HTERT RPE-1 (cell line): Measurements from ENCODE around the gene PRDX2.
"Not testable (repeated sequence)": the region's sequence is repeated elsewhere in the genome, so short reads cannot be mapped to it uniquely, and the experiment has no call there.

Source experiments
- in situ Hi-C: fragments of 300-500 bp; cut with MboI; formaldehyde crosslinking; loops from 4 replicates; pipeline ENCODE4 v1.14.3; 2020; ENCODE audit warnings: low sequenced_read_pairs

PRDX2 gene

DNA sequence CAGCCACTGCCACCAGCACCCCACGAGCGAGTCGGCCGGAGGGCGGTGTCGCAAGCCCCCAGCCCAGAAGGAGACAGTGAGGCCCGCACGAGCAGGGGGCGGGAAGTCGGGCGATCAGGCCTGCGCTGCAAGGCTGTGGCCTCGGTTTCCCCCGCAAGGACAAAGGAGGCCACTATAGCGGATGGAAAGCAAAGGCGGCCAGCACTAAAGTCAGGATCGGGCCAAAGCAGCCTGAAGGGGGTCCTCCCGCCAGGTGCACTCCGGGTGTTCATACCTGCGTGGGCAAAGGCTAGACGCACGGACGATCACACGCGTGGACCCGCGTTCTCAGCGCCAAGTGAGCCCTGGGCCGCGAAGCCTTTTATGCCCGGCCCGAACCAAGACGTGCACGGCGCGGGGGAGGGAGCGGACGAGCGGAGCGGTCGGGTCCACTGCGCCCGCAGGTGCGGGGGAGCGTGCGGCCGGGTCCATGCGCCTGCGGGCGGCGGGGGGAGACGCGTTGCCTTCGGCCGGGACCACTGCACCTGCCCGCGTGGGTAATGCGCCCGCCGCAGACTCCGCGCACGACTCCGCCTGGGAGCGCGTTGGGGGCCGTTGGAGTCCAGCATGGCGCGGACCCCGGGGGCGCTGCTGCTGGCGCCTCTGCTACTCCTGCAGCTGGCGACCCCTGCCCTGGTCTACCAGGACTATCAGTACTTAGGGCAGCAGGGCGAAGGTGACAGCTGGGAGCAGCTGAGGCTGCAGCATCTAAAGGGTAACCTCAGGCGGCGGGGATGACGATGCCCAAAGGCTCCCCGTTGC is at the start of gene PRDX2, which contains the start of gene THSD8:
Gene PRDX2, minus strand, starts transcription at position 335 of the 801 bp plus-strand sequence. CDS start 539 bp downstream, outside the sequence.
Gene THSD8, plus strand, starts transcription at position 604 of the 801 bp plus-strand sequence. Its CDS starts 3 bp downstream, at position 607.
- in situ Hi-C loops: no loop called here

DNA sequence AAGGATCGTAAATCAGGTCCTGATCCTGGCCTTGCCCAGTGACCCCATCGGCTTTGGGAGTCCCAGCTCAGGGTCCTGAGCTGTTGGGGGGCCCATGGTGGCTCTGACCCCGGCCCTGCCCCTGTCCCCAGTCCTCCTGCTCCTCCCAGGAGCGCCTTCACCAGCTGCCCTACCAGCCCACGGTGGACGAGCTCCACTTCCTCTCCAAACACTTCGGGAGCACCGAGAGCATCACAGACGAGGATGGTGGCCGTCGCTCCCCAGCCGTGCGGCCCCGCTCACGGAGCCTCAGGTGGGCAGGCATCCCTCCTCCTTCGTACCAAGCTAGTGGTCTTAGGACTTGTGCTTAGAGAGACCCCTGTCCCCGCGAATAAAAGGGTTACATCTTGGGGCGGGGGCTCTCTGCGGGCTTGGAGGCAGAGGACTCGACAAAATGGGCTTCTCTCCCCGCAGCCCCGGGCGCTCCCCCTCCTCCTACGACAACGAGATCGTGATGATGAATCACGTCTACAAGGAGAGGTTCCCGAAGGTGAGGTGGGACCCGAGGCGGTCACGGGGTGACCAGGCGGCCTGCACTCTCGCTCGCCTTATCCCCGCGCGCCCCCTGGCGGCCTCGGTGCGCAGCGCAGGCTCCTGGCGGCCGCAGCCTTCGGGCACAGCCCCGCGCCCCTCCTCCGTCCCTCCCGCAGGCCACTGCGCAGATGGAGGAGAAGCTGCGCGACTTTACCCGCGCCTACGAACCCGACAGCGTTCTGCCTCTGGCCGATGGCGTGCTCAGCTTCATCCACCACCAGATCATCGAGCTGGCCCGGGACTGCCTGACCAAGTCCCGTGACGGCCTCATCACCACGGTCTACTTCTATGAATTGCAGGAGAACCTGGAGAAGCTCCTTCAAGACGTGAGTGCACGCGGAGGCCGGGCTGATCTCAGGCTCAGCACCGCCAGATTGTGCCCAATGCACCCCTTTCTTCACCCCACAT is 45.8 kb upstream of the PRDX2 start:
- in situ Hi-C loops: no loop called here

GRCh38 chr19:12846613-12847012 is 45.0 kb upstream of the PRDX2 start:
- in situ Hi-C loops: not testable (repeated sequence)

- in situ Hi-C loops: no loop called here
Measured at GRCh38 chr19:12843999-12844732, 42.6 kb upstream of the PRDX2 start.

- in situ Hi-C loops: no loop called here
Measured at GRCh38 chr19:12843328-12843727, 41.7 kb upstream of the PRDX2 start.

GRCh38 chr19:12842511-12842910 is 40.9 kb upstream of the PRDX2 start:
- in situ Hi-C loops: no loop called here

DNA sequence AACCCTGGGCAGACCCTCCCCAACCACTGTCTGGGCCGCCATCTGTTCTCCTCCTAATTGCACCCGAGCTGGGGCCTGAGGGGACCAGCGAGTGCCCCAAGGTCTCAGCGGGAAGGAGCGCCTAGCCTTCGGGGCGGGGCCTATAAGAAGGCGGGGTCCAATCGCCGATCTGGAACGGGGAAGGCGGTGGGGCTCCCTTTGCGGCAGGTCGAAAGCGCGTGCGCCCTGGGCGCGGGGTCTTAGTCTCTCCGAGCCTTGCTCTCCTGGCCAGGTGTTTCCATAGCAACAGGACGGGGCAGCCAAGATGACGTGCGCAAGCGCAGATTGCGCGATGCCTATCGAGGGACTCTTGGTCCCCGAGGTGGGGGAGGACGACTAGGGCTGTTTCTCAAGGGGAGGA is 39.5 kb upstream of the PRDX2 start:
- in situ Hi-C loops: no loop called here

DNA sequence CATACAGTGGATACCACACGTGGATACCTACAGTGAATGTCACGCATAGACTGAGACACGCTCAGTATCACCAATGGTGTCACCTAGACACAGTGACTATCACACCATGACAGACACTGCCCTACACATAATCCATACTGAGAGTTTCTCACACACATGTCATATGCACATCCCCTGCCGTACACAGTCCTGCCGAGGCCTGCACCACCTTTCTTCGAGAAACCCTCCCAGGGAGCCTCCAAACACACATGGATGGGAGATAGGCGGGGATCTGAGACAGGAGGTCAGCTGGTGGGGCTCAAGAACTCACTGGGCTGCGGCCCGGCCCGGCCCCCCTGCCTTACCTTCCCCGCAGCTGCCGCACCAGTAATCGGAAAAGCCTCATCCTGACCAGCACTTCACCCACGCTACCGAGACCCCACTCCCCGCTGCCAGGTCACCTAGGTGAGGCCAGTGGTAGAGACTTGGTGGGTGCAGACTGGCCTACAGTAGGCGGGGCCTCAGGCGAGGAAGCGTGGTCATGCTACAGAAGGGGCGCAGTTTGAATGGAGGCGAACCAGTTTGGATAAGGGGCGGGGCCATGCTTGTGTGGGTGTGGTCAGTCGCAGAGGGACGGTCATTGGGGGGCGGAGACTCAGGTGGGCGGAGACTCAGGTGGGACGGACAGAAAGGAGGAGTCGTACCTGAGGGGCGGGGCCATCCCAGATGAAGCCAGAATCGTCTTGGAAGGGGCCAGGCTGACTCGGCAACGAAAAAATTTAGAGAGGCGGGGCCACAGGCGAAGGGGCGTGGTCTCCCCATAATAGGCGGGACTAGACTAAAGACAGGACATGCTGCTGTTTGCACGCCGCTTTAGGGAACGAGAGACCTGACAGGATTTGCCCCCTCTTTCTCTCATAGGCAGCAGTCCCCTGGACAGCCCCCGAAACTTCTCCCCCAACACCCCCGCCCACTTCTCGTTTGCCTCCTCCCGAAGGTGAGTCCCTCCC is 38.8 kb upstream of the PRDX2 start:
- in situ Hi-C loops: no loop called here

- in situ Hi-C loops: no loop called here
Measured at GRCh38 chr19:12838886-12839756, 37.5 kb upstream of the PRDX2 start.

DNA sequence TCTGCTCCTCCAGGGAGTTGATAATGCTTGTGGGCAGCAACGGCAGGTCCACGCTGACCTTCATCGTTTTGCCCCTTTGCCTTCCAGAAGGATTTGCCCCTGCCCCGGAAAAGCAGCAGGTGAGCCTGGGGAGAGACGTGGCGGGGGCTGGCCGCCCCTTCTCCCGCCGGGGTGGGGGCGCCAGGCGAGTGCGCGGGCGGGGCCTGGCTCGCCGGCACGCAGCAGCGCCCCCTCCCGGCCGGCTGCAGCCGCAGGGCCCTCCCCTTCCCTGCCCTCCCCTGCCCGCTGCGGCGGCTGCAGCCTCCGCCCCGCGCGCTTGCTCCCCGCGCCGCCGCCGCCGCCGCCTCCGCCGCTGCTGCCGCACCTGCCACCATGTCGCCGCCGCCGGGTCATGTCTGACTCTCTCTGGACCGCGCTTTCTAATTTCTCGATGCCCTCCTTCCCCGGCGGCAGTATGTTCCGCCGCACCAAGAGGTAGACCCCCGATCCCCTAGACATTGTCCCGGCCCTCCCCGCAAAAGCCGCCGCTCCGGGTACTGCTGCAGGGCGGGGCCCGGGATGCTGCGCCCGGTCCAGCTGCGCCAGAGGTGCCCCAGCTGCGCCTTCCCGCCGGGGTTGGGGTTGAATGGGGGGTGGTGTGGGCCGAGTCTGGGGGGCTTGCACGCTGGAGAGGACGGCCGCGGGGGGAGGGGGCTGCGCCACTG is 36.7 kb upstream of the PRDX2 start, which contains the start of gene MAST1:
Gene MAST1, plus strand, starts transcription at position 334 of the 704 bp plus-strand sequence. Its CDS starts 58 bp downstream, at position 392.
- in situ Hi-C loops: no loop called here

DNA sequence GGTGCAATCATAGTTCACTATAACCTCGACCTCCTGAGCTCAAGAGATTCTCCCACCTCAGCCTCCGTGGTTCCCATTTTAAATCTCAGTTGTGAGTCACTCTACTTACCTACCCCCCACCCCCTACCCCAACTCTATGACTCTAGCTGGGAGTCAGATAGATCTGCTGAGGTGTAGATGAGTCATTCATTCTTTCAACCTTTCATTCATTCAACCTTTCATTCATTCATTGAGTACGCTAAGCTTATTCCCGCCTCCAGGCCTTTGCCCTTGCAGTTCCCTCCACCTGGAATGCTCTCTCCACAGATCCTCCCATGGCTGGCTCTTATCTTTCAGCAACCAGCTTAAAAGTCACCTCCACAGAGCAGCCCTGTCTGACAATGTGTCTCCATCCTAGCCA is 35.6 kb upstream of the PRDX2 start:
- in situ Hi-C loops: no loop called here

- in situ Hi-C loops: no loop called here
Measured at GRCh38 chr19:12836529-12836863, 34.9 kb upstream of the PRDX2 start.

DNA sequence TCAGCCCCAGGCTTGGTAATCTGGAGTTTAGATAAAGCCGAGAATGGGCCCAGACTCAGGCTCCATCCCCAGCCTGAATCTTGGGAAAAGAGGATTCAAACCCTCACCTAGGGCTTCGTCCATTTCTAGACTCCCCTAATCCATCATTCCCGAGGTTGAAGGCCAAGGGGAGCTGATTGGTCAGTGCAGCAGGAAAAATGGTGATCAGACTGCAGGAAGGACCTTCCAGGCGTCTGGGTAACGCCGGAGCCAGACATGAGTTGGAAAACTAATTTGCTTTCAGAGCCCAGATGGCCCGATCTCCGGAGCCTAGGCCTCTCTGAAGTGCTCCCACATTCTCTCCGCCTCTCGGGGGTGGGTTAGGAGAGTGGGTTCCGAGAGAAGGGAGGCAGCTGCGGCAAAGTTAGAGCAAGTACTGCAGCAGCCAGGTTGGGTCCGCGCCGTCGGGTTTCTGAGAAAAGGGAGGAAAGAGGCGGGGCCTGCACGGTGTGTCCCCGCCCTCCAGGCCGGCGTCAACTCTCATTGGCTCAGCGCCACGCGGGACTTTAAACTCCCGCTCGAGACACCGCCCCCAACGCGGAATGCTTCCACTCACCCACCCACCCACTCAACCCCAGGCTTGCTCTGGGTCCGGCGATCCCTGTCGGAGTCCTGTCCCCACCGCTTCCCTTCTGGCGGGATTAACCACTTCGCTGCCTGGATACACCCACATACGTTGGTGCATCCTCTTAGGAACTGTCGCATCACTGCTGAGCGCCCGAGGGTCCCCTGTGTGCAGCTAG is 33.6 kb upstream of the PRDX2 start:
- in situ Hi-C loops: no loop called here

DNA sequence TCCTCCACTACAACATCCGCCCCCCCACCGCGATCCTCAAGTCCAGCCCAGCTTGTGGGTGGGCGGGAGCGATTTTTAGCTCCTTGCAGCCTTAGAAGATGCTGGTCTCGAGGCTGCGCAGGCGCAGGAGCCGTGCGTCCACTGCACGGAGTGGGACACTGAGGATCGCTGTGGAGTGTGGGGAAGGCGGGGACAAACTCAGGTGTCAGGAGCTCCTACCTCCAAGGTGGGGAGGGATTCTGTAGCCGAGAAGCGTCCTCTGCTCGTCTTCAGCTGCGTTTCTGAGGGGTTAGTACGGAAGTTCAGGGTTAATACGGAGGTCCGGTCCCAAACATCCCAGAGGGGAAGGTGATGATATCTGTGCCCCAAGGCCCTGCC is 33.0 kb upstream of the PRDX2 start, which contains the start of gene RTBDN:
Gene RTBDN, minus strand, starts transcription at position 14 of the 378 bp plus-strand sequence. CDS start 4,600 bp downstream, outside the sequence.
- in situ Hi-C loops: no loop called here

- in situ Hi-C loops: no loop called here
Measured at GRCh38 chr19:12833738-12834565, 32.4 kb upstream of the PRDX2 start.

DNA sequence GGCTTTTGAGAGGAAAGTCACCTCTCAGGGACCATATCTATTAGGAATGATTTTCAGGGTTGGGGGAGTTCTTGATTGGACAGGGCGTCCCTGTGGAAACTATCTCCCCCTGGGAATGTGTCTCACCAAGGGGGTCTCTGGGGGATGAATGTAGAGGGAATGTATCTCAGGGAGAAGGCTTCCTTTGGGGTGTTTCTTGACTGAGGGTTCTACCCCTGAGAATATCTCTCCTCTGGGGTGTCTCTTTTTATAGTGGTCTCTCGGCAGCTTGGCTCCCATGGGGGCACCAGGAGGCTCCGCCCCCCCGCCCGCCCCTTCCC is 31.8 kb upstream of the PRDX2 start:
- in situ Hi-C loops: no loop called here

GRCh38 chr19:12828494-12828893 is 26.9 kb upstream of the PRDX2 start:
- in situ Hi-C loops: no loop called here
